Fibroblast of peridontal ligament (primary cell): ENCODE results near the gene DLG2.
"Not testable (repeated sequence)": the region's sequence is repeated elsewhere in the genome, so short reads cannot be mapped to it uniquely, and the experiment has no call there.

ENCODE experiments used
- DNase-seq: peaks from one replicate; pipeline ENCODE4 v3.0.0-alpha.2; 2010; ENCODE audit errors: extremely low read depth

The DLG2 gene

DNA sequence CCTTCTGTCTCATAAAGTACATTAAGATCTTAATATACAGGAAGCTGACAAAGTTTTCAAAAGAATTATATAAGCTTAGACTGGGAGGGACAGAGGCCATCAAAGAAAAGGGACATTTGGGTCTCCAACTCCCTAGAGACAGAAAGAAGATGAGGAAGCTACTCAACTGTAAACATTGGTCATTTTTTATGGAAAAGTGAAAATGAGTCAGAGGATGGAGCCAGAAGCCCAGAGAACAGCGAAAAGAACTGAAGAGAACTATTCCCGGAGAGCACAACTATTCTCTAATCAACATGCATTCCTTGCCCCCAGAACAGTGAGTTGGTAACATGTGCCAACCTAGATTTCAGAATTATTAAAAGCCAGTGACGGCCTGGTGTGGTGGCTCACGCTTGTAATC is 779.3 kb downstream of the DLG2 start:
- DNase-seq, result peak; percentile 33

DNA sequence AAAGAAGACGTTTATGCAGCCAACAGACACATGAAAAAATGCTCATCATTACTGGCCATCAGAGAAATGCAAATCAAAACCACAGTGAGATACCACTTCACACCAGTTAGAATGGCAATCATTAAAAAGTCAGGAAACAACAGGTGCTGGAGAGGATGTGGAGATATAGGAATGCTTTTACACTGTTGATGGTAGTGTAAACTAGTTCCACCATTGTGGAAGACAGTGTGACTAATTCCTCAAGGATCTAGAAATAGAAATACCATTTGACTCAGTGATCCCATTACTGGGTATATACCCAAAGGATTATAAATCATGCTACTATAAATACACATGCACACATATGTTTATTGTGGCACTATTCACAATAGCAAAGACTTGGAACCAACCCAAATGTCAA is 786.9 kb downstream of the DLG2 start:
- DNase-seq, result not testable (repeated sequence)

GRCh38 chr11:84837402-84838069 is 789.6 kb downstream of the DLG2 start:
- no peak for DNase-seq

GRCh38 chr11:84836371-84836770 is 790.8 kb downstream of the DLG2 start:
- DNase-seq, result no peak

GRCh38 chr11:84833488-84834088 is 793.6 kb downstream of the DLG2 start:
- no peak for DNase-seq

GRCh38 chr11:84830372-84830771 is 796.8 kb downstream of the DLG2 start:
- DNase-seq, result no peak

DNA sequence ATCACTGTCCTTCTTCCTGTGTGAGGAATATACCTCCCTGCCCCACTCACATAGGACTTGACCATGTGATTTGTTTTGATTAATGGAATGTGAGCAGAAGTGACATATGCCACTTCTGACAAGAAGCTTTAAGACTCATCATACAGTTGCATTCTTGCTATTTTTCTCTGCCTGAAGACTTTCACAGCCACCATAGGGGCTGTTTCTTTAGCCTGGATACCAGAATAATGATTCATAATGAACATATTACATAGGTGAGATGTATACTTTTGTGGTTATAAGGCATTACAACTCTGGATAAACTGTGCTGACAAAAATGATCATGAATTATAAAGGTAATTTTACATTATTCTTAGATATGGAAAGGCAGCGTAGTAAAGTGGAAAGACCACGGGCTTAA is 798.0 kb downstream of the DLG2 start:
- DNase-seq, result no peak

DNA sequence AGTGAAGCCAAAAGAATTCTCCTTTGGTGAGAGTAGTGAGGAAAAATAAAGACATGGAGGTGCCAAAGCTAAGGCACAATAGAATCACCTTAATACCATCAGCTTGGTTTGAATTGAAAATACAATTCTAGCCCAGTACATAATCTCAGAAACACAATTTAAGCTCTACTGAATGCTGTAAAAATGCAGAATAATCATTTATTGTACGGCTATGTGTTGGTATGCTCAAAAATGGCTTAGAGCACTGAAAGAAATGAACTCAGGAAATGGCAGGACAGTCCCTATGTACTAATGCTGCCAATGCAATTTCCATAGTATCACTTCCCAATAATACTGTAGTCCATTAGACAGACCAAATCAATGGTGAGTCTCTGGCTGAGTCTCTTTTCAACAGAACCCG is 798.5 kb downstream of the DLG2 start:
- no peak for DNase-seq

DNA sequence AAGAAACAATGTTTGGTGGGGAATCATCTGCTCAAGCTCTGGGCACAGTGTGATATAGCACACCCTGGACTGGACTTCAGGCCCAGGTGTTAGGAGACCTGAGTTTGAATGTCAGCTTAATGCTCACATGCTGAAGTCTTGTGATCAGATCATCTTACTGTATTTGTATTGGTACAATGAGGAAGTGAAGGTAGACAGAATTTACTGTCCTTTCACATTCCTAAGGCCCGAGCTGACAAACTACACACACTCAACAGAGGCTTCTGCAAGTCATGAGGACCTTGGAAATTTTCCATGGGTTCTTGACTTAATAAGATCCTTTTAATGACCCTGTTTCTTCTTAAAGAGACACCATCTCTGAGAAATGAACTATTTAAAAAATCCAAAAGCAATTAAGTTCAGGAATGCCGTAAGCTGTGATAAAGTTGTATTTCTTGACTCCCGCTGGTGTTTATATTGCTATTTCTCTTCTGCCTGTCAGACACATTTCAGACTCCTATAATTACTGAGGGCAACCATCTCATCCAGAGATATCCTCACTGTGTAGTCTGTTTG is 802.0 kb downstream of the DLG2 start:
- no peak for DNase-seq

- DNase-seq, result peak; percentile 18
Measured at GRCh38 chr11:84824624-84825023, 802.5 kb downstream of the DLG2 start.

- DNase-seq, result no peak
Measured at GRCh38 chr11:84819537-84819936, 807.6 kb downstream of the DLG2 start.

DNA sequence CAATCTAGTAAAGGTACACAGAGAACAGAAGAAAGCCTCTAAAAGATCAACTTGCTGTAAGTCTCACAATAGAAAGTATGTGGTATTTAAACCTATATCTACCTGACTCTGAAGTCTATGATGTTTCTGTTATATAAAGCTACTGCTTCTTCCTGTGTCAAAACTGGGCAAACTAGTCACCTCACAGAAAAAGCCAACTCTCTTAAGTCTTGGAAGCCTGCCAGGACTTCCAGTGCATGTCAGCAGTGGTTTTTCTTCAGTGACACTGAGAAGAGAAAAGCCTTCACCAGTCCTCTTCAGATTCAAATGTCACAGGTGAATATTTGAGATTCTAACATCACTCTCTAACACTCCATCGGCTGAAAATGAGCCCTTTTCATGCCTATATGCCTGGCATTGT is 808.0 kb downstream of the DLG2 start:
- DNase-seq, result peak; percentile 26

DNA sequence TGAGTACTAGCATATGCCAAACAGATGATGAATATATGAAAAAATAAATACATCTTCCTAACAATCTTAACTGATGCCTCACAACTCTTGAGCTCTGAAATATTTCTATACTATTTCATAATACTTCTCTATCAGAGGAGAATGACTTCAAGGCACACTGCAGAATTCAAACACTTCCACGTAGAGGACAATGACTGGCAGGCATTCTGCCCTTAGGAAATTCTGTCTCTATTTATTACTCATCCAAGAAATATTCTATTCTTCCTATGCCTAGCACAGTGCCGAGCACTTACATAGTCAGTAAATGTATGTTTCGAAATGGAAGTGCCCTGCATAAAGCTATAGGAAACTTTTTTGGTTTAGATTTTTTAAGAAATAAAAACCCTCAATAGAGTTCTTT is 809.1 kb downstream of the DLG2 start:
- peak; percentile 52 for DNase-seq

DNA sequence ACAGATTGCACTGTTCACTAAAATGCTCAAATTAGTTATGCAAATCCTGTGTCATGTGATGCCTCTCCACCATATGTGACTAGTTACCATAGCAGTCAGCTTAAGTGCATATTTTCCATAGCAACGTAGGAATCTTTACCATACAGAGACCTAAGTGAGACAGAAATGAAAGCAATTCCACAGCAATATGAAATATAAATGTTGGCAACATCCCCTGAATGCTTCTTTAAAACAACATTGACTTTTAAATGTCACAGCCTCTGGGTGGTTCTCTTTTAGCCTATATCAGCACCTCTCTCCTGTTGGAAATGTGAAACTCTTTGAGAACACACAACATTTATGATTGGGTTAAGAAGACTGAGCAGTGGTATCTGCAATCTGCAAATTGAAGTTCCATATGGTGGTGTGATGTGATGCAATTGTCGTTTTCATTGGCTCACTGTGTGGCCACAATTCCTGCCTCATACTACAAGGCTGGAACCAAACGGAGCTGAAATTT is 814.6 kb downstream of the DLG2 start:
- DNase-seq, result peak; percentile 62

DNA sequence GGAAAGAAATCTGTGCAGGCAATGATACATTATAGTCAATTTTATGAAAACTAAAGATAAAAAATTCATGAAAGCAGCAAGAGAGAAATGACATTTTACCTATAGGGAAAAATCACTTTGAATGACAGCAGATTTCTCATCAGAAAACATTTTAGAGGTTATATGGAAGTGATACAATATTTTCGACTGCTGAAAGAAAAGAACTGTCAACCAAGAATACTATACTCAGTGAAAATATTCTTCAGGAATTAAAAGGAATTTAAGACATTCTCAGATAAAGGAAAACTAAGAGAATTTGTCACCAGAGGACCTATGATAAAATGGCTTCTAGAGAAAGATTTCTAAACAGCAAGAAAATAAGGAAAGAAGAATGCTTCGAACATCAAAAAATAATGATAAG is 820.8 kb downstream of the DLG2 start:
- DNase-seq, result no peak

GRCh38 chr11:84804041-84804440 is 823.1 kb downstream of the DLG2 start:
- DNase-seq, result no peak

- DNase-seq, result peak; percentile 77
Measured at GRCh38 chr11:84800755-84801346, 826.3 kb downstream of the DLG2 start.

DNA sequence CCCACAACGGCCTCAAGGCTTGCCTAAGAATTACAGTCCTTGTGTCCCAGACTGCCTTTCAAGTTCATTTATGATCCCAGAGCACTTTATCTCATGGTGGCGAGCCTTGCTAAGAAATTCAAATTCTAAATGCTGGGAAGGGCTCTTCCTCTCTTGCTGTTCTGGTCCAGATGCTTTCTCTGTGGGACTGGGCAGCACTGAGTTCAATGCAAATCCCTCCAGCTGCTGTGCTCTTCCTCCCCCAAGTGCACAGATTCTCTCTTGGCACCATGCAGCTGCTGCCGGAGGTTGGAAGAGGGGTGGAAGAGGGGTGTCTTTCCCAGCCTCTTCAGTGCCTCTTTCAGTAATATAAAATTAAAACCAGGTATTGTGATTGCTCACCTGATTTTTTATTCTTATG is 828.0 kb downstream of the DLG2 start:
- no peak for DNase-seq

GRCh38 chr11:84795698-84796097 is 831.4 kb downstream of the DLG2 start:
- DNase-seq, result no peak

DNA sequence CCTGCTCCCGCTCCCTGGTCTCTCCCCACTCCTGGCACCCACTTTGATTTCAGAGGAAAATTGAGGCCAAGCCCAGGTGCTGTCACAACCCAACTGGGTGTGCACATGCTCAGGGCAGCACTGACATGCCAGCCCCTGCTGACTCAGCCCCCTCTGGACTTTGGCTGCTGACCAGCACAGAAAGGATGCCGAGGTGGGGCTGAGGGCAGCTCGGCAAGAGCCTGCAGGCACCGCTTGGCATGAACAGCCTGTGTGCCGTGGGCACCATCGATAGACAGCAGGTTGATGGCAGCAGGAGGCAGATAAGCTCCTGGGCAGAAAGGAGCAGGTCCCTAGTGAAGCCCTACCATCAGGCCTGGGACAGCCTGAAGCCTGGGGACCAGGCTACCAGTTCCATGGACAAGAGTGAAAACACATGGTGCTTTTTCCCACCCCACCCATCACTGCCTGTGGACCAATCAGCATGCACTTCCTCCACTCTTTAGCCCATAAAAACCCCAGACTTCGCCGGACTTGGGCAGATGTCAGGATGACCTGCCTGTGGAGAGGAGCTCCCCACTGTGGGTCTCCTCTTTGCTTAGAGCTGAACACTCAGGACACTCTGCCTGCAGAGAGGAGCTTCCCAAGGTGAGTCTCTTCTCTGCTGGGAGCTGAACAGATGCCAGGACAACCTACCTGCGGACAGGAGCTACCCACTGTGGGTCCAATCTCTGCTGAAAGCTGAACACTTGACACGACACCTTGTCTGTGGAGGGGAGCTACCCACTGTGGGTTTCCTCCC is 832.3 kb downstream of the DLG2 start:
- no peak for DNase-seq

GRCh38 chr11:84793318-84793717 is 833.8 kb downstream of the DLG2 start:
- no peak for DNase-seq

- DNase-seq, result no peak
Measured at GRCh38 chr11:84790849-84791427, 836.2 kb downstream of the DLG2 start.
